HTR-8/SVneo (cell line): ENCODE results near the gene ZNF462.
A peak's percentile ranks its signal among the peaks of the same experiment; 100 is the strongest.
"Not testable (repeated sequence)": the region's sequence is repeated elsewhere in the genome, so short reads cannot be mapped to it uniquely, and the experiment has no call there.

Experiments used
- DNase-seq: peaks from one replicate; pipeline ENCODE4 v3.0.0; 2011; ENCODE audit warnings: low spot score, mixed read lengths; ENCODE audit not compliant: insufficient read length
- FAIRE-seq: peaks from 2 replicates; lab custom pipeline; 2011; peaks lifted over from hg19 to GRCh38; lab: Jason Lieb, UNC

The ZNF462 gene, protein sequence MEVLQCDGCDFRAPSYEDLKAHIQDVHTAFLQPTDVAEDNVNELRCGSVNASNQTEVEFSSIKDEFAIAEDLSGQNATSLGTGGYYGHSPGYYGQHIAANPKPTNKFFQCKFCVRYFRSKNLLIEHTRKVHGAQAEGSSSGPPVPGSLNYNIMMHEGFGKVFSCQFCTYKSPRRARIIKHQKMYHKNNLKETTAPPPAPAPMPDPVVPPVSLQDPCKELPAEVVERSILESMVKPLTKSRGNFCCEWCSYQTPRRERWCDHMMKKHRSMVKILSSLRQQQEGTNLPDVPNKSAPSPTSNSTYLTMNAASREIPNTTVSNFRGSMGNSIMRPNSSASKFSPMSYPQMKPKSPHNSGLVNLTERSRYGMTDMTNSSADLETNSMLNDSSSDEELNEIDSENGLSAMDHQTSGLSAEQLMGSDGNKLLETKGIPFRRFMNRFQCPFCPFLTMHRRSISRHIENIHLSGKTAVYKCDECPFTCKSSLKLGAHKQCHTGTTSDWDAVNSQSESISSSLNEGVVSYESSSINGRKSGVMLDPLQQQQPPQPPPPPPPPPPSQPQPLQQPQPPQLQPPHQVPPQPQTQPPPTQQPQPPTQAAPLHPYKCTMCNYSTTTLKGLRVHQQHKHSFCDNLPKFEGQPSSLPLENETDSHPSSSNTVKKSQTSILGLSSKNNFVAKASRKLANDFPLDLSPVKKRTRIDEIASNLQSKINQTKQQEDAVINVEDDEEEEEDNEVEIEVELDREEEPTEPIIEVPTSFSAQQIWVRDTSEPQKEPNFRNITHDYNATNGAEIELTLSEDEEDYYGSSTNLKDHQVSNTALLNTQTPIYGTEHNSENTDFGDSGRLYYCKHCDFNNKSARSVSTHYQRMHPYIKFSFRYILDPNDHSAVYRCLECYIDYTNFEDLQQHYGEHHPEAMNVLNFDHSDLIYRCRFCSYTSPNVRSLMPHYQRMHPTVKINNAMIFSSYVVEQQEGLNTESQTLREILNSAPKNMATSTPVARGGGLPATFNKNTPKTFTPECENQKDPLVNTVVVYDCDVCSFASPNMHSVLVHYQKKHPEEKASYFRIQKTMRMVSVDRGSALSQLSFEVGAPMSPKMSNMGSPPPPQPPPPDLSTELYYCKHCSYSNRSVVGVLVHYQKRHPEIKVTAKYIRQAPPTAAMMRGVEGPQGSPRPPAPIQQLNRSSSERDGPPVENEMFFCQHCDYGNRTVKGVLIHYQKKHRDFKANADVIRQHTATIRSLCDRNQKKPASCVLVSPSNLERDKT (N-terminal part only)

DNA sequence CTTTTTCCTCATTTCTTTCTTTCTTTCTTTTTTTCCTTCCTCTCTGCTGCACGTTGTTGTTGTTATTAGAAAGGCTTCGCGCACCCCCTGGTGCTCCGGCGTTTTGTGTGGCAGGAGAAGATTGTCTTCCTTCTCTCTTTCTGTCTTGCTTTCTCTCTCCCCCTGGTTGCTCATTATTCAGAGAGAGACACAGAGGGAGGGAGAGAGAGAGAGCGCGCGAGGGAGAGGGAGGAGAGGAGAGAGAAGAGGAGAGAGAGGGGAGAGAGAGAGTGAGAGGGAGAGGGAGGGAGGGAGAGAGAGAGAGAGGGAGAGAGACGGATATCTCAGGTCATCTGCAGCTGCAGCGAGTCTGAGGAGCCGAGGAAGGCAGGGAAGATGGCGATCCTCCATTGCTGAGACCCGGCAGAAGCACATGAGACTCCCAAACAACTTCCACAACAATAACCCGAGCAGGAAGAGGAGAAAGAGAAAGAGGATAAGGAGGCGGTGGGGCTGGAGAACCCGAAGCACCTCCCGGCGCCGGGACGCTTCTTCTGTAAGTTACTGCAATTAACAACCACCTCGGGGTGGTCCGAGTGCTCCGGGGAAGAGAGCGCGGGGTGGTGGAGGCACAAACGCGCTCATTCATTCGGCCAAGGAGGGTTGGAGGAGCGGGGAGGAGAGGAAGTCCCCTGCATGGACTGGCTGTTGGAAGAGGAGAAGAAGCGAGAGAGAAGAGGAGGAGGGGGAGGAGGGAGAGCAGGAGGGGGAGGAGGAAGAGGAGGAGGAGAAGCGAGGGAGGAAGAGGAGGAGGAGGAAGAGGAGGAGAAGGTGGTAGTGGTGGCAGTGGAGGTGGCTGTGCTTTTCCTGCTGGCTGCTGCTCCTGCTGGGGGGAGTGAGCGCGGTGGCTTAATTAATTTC, at the start of gene ZNF462:
ZNF462 (plus strand) TSS at position 346 of the 900 bp plus-strand sequence. CDS start 60,218 bp downstream, outside the sequence.
- DNase-seq = peak; percentile 33
- peak; percentile 89 for FAIRE-seq

DNA sequence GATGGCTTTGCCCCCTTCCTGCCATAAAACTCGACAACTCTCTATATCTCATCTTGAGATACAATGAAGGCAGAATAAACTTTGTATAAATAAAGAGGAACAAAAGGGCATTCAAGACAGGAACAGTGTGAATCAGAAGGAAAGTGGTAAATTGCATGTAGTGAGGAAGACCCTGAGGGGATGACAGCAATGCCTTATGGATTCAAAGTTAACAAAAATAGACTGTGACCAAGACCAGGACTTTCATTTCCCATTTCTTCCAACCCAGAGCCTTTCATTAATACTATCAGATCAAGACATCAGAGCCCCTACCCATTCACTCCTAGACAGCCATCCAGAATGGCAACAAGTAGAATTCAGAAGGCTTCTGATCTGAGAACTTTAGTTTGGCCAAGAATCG, 46.4 kb upstream of the ZNF462 start:
- DNase-seq = no peak
- FAIRE-seq = no peak

- no peak for DNase-seq
- FAIRE-seq = no peak
Measured at GRCh38 chr9:106818034-106818433, 44.9 kb upstream of the ZNF462 start.

DNA sequence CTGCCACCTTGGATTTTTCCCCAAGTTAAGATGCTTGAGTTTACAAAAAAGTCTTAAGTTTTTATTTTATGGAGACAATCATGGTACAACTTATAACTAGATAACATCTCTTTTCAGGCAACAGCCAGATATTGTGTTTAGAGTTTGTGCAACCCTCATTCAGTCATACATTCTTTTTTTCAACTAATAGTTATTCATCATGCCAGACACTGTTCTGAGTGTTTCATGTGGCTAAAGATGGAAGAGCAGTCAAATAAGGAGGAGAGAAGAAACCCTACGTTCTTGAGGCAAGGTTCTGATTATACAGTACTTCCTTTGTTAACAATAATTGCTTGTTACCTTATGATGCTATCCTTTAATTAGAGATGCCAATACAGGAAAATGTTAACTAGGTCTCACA, 42.1 kb upstream of the ZNF462 start:
- FAIRE-seq = no peak
- DNase-seq = no peak

DNA sequence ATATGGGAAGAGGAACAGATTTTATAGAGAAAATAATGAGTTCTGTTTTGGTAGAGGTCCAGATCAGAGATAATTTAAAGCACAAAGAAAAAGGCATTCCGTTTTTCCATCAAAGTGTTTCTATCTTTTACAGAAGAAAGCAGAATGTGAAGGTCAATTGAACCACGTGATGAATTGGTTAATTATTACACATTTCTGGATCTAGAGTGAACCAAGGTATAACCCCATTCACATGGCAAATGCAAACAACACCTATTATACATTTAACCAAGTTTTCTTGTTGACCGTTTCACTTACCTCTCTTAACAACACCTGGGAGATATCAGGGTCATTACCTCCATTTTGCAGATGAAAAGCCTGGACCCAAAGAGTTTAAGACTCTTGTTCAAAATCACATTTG, 34.9 kb upstream of the ZNF462 start:
- no peak for DNase-seq
- no peak for FAIRE-seq

GRCh38 chr9:106828965-106829364, 34.0 kb upstream of the ZNF462 start:
- FAIRE-seq = no peak

DNA sequence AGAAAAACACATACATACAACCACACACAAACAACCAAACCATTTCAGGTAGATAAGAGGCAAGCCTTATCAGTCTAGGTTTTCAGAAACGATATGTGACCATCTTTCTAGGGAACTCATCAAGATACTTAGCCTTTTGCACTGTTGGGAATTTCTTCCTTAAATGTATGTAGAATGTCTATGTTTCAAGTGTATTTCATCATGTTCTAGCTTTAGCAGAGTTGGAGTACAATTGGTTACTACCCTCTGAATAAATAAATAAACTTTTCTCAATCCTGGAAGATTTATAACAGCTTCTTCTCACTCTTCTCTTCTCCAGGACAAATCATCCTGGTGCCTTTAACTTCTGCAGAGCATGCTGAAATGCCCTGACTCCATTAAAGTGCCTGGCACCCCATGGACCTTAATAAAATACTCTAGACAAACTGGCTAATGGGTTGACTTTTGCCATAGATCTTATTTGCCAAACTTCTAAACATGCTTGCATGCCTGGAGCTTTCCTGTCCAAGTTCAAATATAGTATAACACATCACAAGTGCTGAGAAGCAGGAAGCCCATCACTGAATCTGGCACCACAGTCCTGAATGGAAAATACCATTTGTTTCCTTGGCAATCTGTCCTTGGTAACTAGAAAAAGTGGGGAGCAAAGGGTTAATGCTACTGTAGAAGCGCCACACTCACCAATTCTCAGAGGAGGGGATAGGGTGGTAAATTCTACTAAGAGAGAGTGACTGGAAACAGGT, 33.1 kb upstream of the ZNF462 start:
- FAIRE-seq = no peak

More at GRCh38 chr9:106828965-106829364, 34.0 kb upstream of the ZNF462 start:
- no peak for DNase-seq

DNA sequence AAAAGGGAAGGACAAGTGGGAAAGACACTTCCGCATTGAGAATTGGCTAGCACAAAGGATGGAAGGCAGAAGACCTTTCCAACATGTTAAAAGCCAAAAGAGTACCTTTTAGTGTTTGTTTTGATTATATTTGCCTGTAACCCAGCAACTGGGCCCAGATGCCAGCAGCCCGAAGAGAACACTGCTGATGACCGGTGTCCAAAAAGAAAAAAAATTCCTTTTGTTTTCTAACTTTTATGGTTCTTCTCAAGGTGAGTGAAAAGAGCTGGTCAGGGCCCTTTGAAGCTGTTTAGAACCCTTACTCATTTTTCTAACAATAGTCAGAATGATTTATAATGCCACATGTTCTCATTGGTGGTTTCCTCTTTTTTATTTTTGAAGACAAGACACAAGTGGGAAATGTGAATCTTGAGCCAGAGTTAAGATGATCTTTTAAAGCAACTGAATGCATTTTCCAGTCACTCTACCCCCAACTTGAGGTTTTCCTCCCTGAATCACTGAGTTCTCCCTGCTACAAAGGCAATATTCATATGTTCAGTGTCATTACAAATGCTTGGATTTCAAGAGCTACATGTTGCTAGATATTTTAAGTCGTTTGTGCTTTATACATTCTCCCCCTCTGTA, 32.3 kb upstream of the ZNF462 start:
- FAIRE-seq (no peak), DNase-seq (no peak)

More for the DNA sequence above, 33.1 kb upstream of the ZNF462 start:
- no peak for DNase-seq

DNA sequence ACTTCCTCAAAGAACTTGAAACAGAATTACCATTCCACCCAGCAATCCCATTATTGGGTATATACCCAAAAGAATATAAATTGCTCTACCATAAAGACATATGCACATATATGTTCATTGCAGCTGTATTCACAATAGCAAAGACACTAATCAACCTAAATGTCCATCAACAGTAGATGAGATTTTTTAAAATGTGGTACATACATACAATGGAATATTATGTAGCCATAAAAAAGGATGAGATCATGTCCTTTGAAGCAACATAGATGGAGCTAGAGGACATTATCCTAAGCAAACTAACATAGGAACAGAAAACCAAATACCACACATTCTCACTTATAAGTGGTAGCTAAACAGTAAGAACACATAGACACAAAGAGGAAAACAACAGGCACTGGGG, 28.1 kb upstream of the ZNF462 start:
- FAIRE-seq = peak; percentile 9
- no peak for DNase-seq

GRCh38 chr9:106835840-106836239, 27.1 kb upstream of the ZNF462 start:
- no peak for FAIRE-seq

GRCh38 chr9:106843371-106843770, 19.6 kb upstream of the ZNF462 start:
- DNase-seq (no peak), FAIRE-seq (no peak)

More at GRCh38 chr9:106835840-106836239, 27.1 kb upstream of the ZNF462 start:
- no peak for DNase-seq

DNA sequence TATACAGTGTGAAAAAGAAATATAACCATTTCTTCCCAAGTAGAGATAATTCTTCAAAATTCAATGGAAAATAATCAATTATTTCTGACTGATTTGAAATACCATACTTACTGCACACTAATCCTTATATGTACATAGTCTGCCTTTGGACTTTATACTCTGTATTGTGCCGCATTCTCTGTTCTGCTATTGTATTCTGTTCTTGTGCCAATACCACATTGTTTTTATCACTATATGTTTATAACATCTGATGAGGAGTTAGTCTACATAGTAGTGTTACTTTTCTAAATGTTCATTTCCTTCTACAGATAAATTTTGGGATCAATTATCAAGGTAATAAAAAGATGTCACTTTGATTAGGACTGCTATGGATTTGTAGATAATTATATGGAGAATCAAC, 16.7 kb upstream of the ZNF462 start:
- no peak for FAIRE-seq
- no peak for DNase-seq

DNA sequence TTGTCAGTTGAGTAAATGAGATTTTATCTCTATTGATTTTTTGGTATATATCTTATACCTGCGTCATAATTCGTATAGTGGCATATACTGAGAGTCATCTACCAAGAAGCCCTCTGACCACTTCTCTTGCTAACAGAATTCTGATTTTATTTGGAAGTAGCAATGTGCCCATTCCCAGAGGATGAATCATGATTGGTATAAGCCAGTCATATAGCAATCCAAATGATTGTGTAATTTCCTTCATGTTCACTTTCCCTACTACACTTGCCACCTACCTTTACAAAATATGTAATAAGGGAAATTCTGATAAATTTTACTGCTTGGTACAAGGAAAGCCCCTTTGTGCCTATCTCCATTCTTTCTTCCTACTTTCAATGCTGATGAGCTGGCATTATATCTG, 16.1 kb upstream of the ZNF462 start:
- peak; percentile 69 for FAIRE-seq
- peak; percentile 30 for DNase-seq

DNA sequence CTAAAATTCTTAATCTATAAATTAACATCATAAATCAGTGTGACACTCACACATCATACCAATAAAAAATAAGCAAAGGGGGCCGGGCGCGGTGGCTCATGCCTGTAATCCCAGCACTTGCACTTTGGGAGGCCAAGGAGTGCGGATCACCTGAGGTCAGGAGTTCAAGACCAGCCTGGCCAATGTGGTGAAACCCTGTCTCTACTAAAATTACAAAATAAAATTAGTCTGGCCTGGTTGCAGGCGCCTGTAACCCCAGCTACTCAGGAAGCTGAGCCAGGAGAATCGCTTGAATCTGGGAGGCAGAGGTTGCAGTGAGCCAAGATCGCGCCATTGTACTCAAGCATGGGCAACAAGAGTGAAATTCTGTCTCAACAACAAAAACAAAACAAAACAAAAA, 11.3 kb upstream of the ZNF462 start:
- DNase-seq, FAIRE-seq: not testable (repeated sequence)

GRCh38 chr9:106857811-106858470, 5.0 kb upstream of the ZNF462 start:
- DNase-seq (no peak), FAIRE-seq (no peak)

GRCh38 chr9:106859957-106860720, 2.8 kb upstream of the ZNF462 start:
- FAIRE-seq (no peak), DNase-seq (peak; percentile 17)
